ENCODE measurements around the gene SLC7A5. TPM values are rescaled to one million over a fixed set of nuclear protein-coding genes. Genes with fewer than 3 reads are reported as not detected.
A peak's percentile ranks its signal among the peaks of the same experiment; 100 is the strongest.

Gene SLC7A5
- total and polyA plus RNA-seq, 2 of the 13 experiments (the other 11 are each of a cell fraction or from before 2014, with no cell fraction given) = 79.6 to 155 TPM

DNA sequence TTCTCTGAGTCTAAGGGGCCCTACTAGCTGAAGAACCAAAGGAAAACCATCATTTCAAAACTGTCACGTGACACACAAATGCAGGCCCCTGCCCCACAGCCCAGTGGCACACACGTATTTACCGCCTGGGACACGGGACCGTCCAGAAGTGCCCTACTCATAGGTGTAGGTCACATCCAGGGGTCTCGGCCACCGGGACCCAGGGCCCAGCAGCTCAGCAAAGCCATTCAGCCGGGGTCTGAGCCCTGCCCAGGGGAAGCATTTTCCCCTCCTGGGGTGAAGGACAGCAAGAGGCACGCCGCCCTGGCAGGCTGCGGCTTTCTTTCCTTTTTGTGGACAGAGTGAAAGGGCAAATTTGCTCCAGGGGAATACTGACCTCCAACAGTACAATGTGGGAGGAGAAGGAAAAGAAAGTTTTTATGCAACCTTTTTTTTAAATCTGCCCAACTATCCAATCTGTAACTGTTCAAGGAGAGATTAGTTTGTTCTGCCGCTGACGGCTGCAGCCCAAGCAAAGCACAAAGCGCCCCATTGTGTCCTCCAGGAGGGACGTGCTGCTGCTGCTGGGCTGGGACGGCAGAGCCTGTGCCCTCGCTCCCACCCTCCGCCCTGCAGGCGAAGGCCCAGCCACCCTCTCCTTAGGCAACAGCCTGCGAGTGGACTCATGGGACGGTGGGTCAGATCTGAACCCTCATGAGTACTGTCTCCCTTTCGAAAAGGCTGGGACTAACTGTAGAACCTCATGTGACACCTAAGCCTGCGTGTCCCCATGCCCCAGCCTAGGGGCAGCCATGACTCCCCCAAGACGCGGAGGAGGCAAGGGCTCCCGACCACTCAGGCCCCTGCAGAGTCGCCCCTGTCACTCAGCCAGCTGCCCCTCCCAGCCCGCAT is 21.3 kb downstream of the SLC7A5 start (continued):
- TF ChIP-seq ZNF703 (CRISPR knock-in tag; IDR thresholded peaks at IDR 0.05; ENCODE audit: borderline replicate concordance) (no peak; the same call in 1 of the 2 replicates), FOXA1 (IDR thresholded peaks at IDR 0.05) (no peak), FOXA1 (CRISPR knock-in tag; IDR thresholded peaks at IDR 0.05) (no peak; the same call in 1 of the 2 replicates), EHMT2 (IDR thresholded peaks at IDR 0.05; ENCODE audit: borderline replicate concordance, low read depth, low read length) (peak; percentile 42; the same call in 1 of the 2 replicates), PTBP1 (IDR thresholded peaks at IDR 0.05; ENCODE audit: low read depth, low read length, poor library complexity, severe bottlenecking) (no peak), ZNF121 (CRISPR knock-in tag; IDR thresholded peaks at IDR 0.05) (peak; percentile 33; the same call in 1 of the 2 replicates), HCFC1 (IDR thresholded peaks at IDR 0.05; ENCODE audit: low read depth, low read length) (0 out of 2 replicates have a peak, but pooled peaks have one; percentile 12), EP300 (IDR thresholded peaks at IDR 0.05; ENCODE audit: low read depth in 2 of 2, low read length in 2 of 2) (peak; percentile 86 to 89), EP300 (CRISPR knock-in tag; IDR thresholded peaks at IDR 0.05; ENCODE audit: borderline replicate concordance) (peak; percentile 63), ATRX (CRISPR knock-in tag; IDR thresholded peaks at IDR 0.05; ENCODE audit: borderline replicate concordance) (no peak), ZSCAN21 (CRISPR knock-in tag; IDR thresholded peaks at IDR 0.05; ENCODE audit: borderline replicate concordance) (peak; percentile 64; the same call in 1 of the 2 replicates), HES4 (CRISPR knock-in tag; IDR thresholded peaks at IDR 0.05; ENCODE audit: borderline replicate concordance) (peak; percentile 59; the same call in 1 of the 2 replicates), SIN3A (IDR thresholded peaks at IDR 0.05; ENCODE audit: borderline replicate concordance, low read depth, low read length) (no peak), ZFP82 (CRISPR knock-in tag; IDR thresholded peaks at IDR 0.05; ENCODE audit: borderline replicate concordance) (no peak), EED (CRISPR knock-in tag; IDR thresholded peaks at IDR 0.05) (0 out of 2 replicates have a peak, but pooled peaks have one; percentile 70), TARDBP (CRISPR knock-in tag; IDR thresholded peaks at IDR 0.05) (peak; percentile 89; the same call in 1 of the 2 replicates), ZNF546 (CRISPR knock-in tag; conservative IDR thresholded peaks at IDR 0.05) (no peak; the same call in 1 of the 2 replicates), ZNF496 (CRISPR knock-in tag; IDR thresholded peaks at IDR 0.05; ENCODE audit: insufficient replicate concordance) (no peak), MYNN (CRISPR knock-in tag; IDR thresholded peaks at IDR 0.05; ENCODE audit: low read depth) (0 out of 2 replicates have a peak, but pooled peaks have one; percentile 37), FOXC1 (CRISPR knock-in tag; IDR thresholded peaks at IDR 0.05; ENCODE audit: borderline replicate concordance) (no peak), KDM5A (IDR thresholded peaks at IDR 0.05; ENCODE audit: borderline replicate concordance, low read length) (no peak; the same call in 1 of the 2 replicates), ZBTB7A (CRISPR knock-in tag; IDR thresholded peaks at IDR 0.05) (peak; percentile 77), ZBTB21 (CRISPR knock-in tag; IDR thresholded peaks at IDR 0.05) (no peak), ZFP36L1 (CRISPR knock-in tag; IDR thresholded peaks at IDR 0.05) (no peak; the same call in 1 of the 2 replicates), CBX2 (IDR thresholded peaks at IDR 0.05; ENCODE audit: low read depth, low read length) (no peak), CBX2 (CRISPR knock-in tag; IDR thresholded peaks at IDR 0.05; ENCODE audit: low read depth) (no peak)
- TF ChIP-seq, protein P1, sequence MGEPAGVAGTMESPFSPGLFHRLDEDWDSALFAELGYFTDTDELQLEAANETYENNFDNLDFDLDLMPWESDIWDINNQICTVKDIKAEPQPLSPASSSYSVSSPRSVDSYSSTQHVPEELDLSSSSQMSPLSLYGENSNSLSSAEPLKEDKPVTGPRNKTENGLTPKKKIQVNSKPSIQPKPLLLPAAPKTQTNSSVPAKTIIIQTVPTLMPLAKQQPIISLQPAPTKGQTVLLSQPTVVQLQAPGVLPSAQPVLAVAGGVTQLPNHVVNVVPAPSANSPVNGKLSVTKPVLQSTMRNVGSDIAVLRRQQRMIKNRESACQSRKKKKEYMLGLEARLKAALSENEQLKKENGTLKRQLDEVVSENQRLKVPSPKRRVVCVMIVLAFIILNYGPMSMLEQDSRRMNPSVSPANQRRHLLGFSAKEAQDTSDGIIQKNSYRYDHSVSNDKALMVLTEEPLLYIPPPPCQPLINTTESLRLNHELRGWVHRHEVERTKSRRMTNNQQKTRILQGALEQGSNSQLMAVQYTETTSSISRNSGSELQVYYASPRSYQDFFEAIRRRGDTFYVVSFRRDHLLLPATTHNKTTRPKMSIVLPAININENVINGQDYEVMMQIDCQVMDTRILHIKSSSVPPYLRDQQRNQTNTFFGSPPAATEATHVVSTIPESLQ (CRISPR knock-in tag; conservative IDR thresholded peaks at IDR 0.05) = no peak
- TF ChIP-seq, protein P2, sequence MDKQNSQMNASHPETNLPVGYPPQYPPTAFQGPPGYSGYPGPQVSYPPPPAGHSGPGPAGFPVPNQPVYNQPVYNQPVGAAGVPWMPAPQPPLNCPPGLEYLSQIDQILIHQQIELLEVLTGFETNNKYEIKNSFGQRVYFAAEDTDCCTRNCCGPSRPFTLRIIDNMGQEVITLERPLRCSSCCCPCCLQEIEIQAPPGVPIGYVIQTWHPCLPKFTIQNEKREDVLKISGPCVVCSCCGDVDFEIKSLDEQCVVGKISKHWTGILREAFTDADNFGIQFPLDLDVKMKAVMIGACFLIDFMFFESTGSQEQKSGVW (CRISPR knock-in tag; IDR thresholded peaks at IDR 0.05; ENCODE audit: borderline replicate concordance) = no peak
